Measurements from ENCODE around the gene CYP3A5. TPM values are rescaled to one million over a fixed set of nuclear protein-coding genes. Genes with fewer than 3 reads are reported as not detected.

The CYP3A5 gene
- total RNA-seq, 4 donors from 2014 or later: 0.91 to 4.6 (median 2.3) TPM

DNA sequence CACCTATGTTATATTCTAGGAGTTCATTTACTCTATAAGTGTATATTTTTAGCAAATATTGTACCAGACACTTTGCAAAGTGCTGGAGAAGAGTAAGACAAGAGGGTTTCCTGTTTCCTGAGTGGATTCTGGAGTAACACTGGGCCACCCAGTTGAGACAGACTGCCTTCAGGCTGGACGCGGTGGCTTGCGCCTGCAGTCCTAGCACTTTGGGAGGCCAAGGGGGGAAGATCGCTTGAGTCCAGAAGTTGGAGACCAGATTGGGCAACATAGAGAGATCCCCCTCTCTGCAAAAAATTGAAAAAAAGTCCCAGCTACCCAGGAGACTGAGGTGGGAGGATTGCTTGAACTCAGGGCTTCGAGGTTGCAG is 63.8 kb downstream of the CYP3A5 start:
- Histone ChIP-seq H3K36me3 (peaks cover 26 to 28% (median 26%) of the 10 kb centered on the region in 4 donors), H3K9me3 (no peaks in the 10 kb centered on the region), H3K4me3 (peak overlapping the region; percentile 67 to 98 (median 92)), H3K4me1 (peaks cover 13 to 30% (median 25%) of the 10 kb centered on the region in 4 donors), H3K27me3 (no peaks in the 10 kb centered on the region), H3K27ac (replicated peaks in 1 of 4) (peak overlapping the region; percentile 83 to 93 (median 88))
- 77% methylated on average over 5 of the region's 5 CpGs for WGBS
- intact Hi-C loops (cut with DNase I): loop anchor here (5.0 kb wide), 1 partner anchor 59 kb away; the partner anchor contains the start of gene ZNF655
- TF ChIP-seq POLR2A (IDR thresholded peaks at IDR 0.05; ENCODE audit: low read depth) (no peak), EP300 (IDR thresholded peaks at IDR 0.05) (no peak), POLR2AphosphoS5 (IDR thresholded peaks at IDR 0.05) (no peak)
- TF ChIP-seq, protein P1, sequence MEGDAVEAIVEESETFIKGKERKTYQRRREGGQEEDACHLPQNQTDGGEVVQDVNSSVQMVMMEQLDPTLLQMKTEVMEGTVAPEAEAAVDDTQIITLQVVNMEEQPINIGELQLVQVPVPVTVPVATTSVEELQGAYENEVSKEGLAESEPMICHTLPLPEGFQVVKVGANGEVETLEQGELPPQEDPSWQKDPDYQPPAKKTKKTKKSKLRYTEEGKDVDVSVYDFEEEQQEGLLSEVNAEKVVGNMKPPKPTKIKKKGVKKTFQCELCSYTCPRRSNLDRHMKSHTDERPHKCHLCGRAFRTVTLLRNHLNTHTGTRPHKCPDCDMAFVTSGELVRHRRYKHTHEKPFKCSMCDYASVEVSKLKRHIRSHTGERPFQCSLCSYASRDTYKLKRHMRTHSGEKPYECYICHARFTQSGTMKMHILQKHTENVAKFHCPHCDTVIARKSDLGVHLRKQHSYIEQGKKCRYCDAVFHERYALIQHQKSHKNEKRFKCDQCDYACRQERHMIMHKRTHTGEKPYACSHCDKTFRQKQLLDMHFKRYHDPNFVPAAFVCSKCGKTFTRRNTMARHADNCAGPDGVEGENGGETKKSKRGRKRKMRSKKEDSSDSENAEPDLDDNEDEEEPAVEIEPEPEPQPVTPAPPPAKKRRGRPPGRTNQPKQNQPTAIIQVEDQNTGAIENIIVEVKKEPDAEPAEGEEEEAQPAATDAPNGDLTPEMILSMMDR (IDR thresholded peaks at IDR 0.05): no peak
- peak; percentile 55 for DNase-seq (ENCODE audit: extremely low spot score)

- Histone ChIP-seq H3K4me3 (no peak overlapping the region), H3K36me3 (peaks cover 11 to 13% (median 11%) of the 10 kb centered on the region in 4 donors), H3K27me3 (no peaks in the 10 kb centered on the region), H3K27ac (replicated peaks in 1 of 4) (no peak overlapping the region), H3K4me1 (peaks cover 13 to 30% (median 25%) of the 10 kb centered on the region in 4 donors), H3K9me3 (no peaks in the 10 kb centered on the region)
- DNase-seq (ENCODE audit: extremely low spot score): no peak
- no peak for TF ChIP-seq POLR2AphosphoS5 (IDR thresholded peaks at IDR 0.05)
- TF ChIP-seq EP300 (IDR thresholded peaks at IDR 0.05): no peak
- no peak for TF ChIP-seq POLR2A (IDR thresholded peaks at IDR 0.05; ENCODE audit: low read depth)
- TF ChIP-seq, protein P1 (IDR thresholded peaks at IDR 0.05): no peak
- intact Hi-C loops (cut with DNase I): no loop called here
- WGBS: 84% methylated on average over 3 of the region's 3 CpGs
Observed at GRCh38 chr7:99614495-99614894, 65.3 kb downstream of the CYP3A5 start.

DNA sequence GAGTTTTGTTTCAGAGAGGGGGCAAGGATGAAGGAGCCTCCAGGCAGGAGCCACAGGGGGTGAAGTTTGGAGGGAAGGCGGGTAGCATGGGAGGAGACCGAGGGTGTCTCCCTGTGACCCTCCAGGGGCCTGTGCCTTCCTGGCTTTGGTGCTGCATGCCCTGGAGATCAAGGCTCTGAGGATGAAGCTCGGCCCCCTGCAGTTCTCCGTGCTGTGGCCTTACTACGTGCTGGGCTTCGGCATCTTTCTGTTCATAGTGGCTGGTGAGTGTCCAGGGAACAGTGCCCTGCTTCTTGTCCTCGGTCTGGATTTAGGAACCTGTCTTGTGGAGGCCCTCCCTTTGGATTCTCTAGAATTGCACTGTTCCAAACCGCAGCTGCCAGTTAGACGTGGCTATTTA is 72.2 kb downstream of the CYP3A5 start:
- H3K27ac ChIP-seq (replicated peaks in 1 of 4): no peak overlapping the region
- no peaks in the 10 kb centered on the region for H3K36me3 ChIP-seq
- TF ChIP-seq EP300 (IDR thresholded peaks at IDR 0.05): no peak
- WGBS: 75% methylated on average over 9 of the region's 9 CpGs
- DNase-seq (ENCODE audit: extremely low spot score): peak; percentile 34
- no peaks in the 10 kb centered on the region for H3K9me3 ChIP-seq
- intact Hi-C loops (cut with DNase I): no loop called here
- H3K4me1 ChIP-seq: no peaks in the 10 kb centered on the region
- no peak overlapping the region for H3K4me3 ChIP-seq
- no peaks in the 10 kb centered on the region for H3K27me3 ChIP-seq

GRCh38 chr7:99606531-99606930 is 73.3 kb downstream of the CYP3A5 start:
- WGBS: 85% methylated on average over 8 of the region's 8 CpGs
- Histone ChIP-seq H3K36me3 (no peaks in the 10 kb centered on the region), H3K4me3 (no peak overlapping the region), H3K4me1 (no peaks in the 10 kb centered on the region), H3K27me3 (no peaks in the 10 kb centered on the region), H3K27ac (replicated peaks in 1 of 4) (no peak overlapping the region), H3K9me3 (no peaks in the 10 kb centered on the region)
- DNase-seq (ENCODE audit: extremely low spot score): no peak
- intact Hi-C loops (cut with DNase I): no loop called here
- no peak for TF ChIP-seq POLR2A (IDR thresholded peaks at IDR 0.05; ENCODE audit: low read depth)

DNA sequence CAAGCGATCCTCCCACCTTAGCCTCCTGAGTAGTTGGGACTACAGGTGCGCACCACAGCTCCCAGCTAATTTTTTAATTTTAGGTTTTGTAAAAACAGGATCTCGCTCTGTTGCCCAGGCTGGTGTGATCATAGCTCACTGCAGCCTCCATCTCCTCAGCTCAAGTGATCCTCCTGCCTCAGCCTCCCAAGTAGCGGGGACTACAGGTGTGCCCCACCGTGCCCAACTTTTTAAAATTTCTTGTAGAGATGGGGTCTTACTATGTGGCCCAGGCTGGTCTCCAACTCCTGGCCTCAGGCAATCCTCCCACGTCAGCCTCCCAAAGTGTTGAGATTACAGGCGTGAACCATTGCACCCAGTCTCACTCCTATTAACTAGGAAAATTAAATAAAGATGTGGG is 74.3 kb downstream of the CYP3A5 start:
- no peak overlapping the region for H3K4me3 ChIP-seq
- WGBS: 93% methylated on average over 7 of the region's 7 CpGs

More for the DNA sequence above, 74.3 kb downstream of the CYP3A5 start:
- no peaks in the 10 kb centered on the region for H3K36me3 ChIP-seq
- intact Hi-C loops (cut with DNase I): no loop called here
- no peaks in the 10 kb centered on the region for H3K4me1 ChIP-seq
- H3K9me3 ChIP-seq: no peaks in the 10 kb centered on the region
- H3K27ac ChIP-seq (replicated peaks in 1 of 4): no peak overlapping the region
- TF ChIP-seq POLR2AphosphoS5 (IDR thresholded peaks at IDR 0.05) (no peak), EP300 (IDR thresholded peaks at IDR 0.05) (no peak), POLR2A (IDR thresholded peaks at IDR 0.05; ENCODE audit: low read depth) (no peak)
- TF ChIP-seq, protein P1 (IDR thresholded peaks at IDR 0.05): no peak
- H3K27me3 ChIP-seq: no peaks in the 10 kb centered on the region
- DNase-seq (ENCODE audit: extremely low spot score): peak; percentile 29

Measured in esophagus muscularis mucosa (tissue), 4 donors.